ENCODE data around the gene PPFIBP1.

DNA sequence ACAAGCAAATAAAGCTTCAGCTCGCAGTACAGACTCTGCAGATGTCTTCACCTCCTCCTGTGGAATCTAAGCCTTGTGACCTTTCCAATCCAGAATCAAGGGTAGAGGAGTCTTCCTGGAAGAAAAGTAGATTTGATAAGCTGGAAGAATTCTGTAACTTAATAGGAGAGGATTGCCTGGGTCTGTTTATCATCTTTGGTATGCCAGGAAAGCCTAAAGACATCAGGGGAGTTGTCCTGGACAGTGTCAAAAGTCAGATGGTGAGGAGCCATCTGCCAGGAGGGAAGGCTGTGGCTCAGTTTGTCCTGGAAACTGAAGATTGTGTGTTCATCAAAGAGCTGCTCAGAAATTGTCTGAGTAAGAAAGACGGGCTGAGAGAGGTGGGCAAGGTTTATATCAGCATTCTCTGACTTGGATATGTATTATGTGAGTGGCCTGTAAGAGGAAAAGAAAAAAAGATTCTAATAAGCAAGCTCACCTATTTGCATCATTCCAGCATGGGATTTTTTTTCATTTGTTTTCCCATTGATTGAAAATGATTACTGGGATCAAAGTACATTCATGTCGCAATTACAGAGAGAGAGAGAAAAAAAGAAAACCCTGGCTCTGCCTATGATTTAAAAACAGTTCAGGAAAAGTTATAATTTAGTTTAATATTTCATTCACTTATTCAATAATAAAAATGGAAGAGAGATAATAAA, 173.0 kb downstream of the PPFIBP1 start:
- TF ChIP-seq EZH2 (IDR thresholded peaks at IDR 0.05) (no peak), POLR2AphosphoS5 (IDR thresholded peaks at IDR 0.05; ENCODE audit: borderline replicate concordance, low read depth, low read length) (no peak)

Measured in SK-N-MC (cell line).